HepG2 (cell line): ENCODE results near the gene FUT1. TPM values are rescaled to one million over a fixed set of nuclear protein-coding genes. Genes with fewer than 3 reads are reported as not detected.

Experiments used
- CHCHD3 ChIP-seq: sonication (generic); formaldehyde crosslinking; IDR thresholded peaks from 2 replicates; pipeline ENCODE4 v1.8.0; 2022; ENCODE audit warnings: mild to moderate bottlenecking, missing genetic modification reagents, moderate library complexity
- DPF2 ChIP-seq: sonication (generic); formaldehyde crosslinking; IDR thresholded peaks from 2 replicates; pipeline ENCODE4 v1.4.0; 2020; ENCODE audit warnings: mild to moderate bottlenecking, low read depth, missing genetic modification reagents, borderline replicate concordance
- GLI4 ChIP-seq: sonication (generic); formaldehyde crosslinking; IDR thresholded peaks from 2 replicates; pipeline ENCODE4 v1.5.1; 2020; ENCODE audit warnings: missing genetic modification reagents, mild to moderate bottlenecking, moderate library complexity, borderline replicate concordance
- MAF1 ChIP-seq: sonication (generic); formaldehyde crosslinking; IDR thresholded peaks from 2 replicates; pipeline ENCODE4 v1.5.0; 2020; ENCODE audit warnings: missing genetic modification reagents, borderline replicate concordance
- MIER2 ChIP-seq: IDR thresholded peaks from 2 replicates; pipeline ENCODE4 v1.6.1; 2016; ENCODE audit warnings: missing biosample characterization, missing genetic modification reagents
- NFE2 ChIP-seq: sonication (generic); formaldehyde crosslinking; IDR thresholded peaks from 2 replicates; pipeline ENCODE4 v1.4.0; 2020; ENCODE audit warnings: missing genetic modification reagents
- PCBP2 ChIP-seq: fragments of 200-400 bp; formaldehyde crosslinking; optimal IDR thresholded peaks from 2 replicates; pipeline ENCODE3; 2018; ENCODE audit warnings: low read length, low read depth; ENCODE audit not compliant: poor library complexity, severe bottlenecking
- TAF1 ChIP-seq: sonication (generic); formaldehyde crosslinking; IDR thresholded peaks from 2 replicates; pipeline ENCODE4 v1.4.0; 2020; ENCODE audit warnings: missing genetic modification reagents
- ZBTB26 ChIP-seq: IDR thresholded peaks from 2 replicates; pipeline ENCODE4 v1.6.1; 2016; ENCODE audit warnings: missing compliant biosample characterization, missing genetic modification reagents, borderline replicate concordance
- ZBTB38 ChIP-seq: sonication (generic); formaldehyde crosslinking; IDR thresholded peaks from 2 replicates; pipeline ENCODE4 v1.5.1; 2020; ENCODE audit warnings: mild to moderate bottlenecking, missing genetic modification reagents
- ZBTB7B ChIP-seq: sonication (generic); formaldehyde crosslinking; IDR thresholded peaks from 2 replicates; pipeline ENCODE4 v1.4.0; 2020; ENCODE audit warnings: missing genetic modification reagents
- ZFY ChIP-seq: sonication (generic); formaldehyde crosslinking; IDR thresholded peaks from 2 replicates; pipeline ENCODE4 v1.4.0; 2020; ENCODE audit warnings: missing genetic modification reagents
- ZNF607 ChIP-seq: sonication (generic); formaldehyde crosslinking; IDR thresholded peaks from 2 replicates; pipeline ENCODE4 v1.5.1; 2020; ENCODE audit warnings: missing genetic modification reagents, mild to moderate bottlenecking, borderline replicate concordance
- ZNF687 ChIP-seq: sonication (generic); formaldehyde crosslinking; IDR thresholded peaks from 2 replicates; pipeline ENCODE4 v1.5.1; 2020; ENCODE audit warnings: mild to moderate bottlenecking, missing genetic modification reagents, moderate library complexity
- ZNF7 ChIP-seq: IDR thresholded peaks from 2 replicates; pipeline ENCODE4 v1.6.1; 2016; ENCODE audit warnings: missing biosample characterization, missing genetic modification reagents
- polyA plus RNA-seq, 8 experiments: library from polyadenylated mRNA; depleted of rRNA in 3 of 8; stranded (reverse) in 7 of 8; unstranded in 1 of 8; fragments of >200 nt; fragmentation: Illumina TruSeq in 4 of 8; extraction: Trizol in 4 of 8; gene quantifications; 2 replicates each; pipeline versions ENCODE4 v1.2.1 to v1.2.3, GENCODE V29; 2011 to 2016; ENCODE audit warnings: low read depth in 4 of 8, missing spikeins in 1 of 8, mixed read lengths in 1 of 8; ENCODE audit not compliant: insufficient read depth in 1 of 8
- total RNA-seq, 5 experiments: library from RNA; depleted of rRNA; stranded (reverse); fragments of >200 nt; fragmentation: Illumina TruSeq; extraction: Trizol; gene quantifications; 2 replicates each; pipeline ENCODE4 v1.2.3, GENCODE V29; 2016; ENCODE audit warnings: low read depth in 1 of 5
- TF ChIP-seq, protein P1 (sequence below): sonication (generic); formaldehyde crosslinking; IDR thresholded peaks from 2 replicates; pipeline ENCODE4 v1.4.0; 2020; ENCODE audit warnings: low read depth, mild to moderate bottlenecking, missing genetic modification reagents
- TF ChIP-seq, protein P2 (sequence below): sonication (generic); formaldehyde crosslinking; IDR thresholded peaks from 2 replicates; pipeline ENCODE4 v1.8.1; 2023; ENCODE audit warnings: mild to moderate bottlenecking, inconsistent platforms, moderate library complexity, missing genetic modification reagents, borderline replicate concordance
- TF ChIP-seq, protein P3 (sequence below): sonication (generic); formaldehyde crosslinking; IDR thresholded peaks from 2 replicates; pipeline ENCODE4 v1.5.1; 2020; ENCODE audit warnings: missing genetic modification reagents, mild to moderate bottlenecking, borderline replicate concordance

The FUT1 gene
- total and polyA plus RNA-seq, 2 of the 13 experiments (the other 11 are each of a cell fraction or from before 2014, with no cell fraction given), result 0.07 to 1.1 TPM

DNA sequence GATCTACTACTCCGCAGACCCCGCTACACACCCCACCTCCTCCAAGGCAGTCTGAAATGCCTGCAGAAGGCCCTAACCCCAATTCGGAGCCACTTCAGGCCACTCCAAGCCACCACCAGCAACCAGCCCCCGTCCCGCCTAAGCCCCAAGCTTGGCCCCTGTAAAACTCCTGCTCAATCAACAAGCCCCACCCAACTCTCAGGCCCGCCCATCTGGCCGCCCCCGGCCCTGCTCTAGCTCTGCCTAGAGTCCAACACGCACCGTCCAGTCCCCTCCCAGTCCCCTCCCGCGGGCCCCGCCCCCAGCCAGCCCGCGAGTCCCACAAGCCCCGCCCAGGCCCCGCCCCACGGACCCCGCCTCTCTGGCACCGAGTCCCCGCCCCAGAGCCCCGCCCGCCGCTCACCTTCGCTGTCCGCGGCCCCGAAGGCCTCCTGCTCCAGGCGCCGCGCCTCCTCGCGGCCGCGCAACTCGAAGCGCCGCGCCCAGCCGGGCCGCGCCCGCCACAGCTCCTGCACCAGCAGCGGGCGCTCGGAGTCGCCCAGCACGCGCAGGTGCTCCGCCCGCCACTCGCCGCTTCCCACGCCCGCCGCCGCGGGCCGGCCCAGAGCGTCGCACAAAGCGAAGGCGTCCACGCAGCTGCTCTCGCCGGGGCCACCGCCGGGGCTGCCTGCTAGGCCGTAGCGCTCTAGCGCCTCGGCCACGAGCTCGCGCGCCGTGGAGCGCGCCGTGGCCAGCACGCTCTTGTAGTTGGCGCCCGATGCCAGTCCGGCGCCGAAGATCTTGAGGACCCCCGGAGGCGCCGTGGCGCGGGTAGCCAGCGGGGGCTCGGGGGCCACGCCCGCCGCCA lies 13.7 kb downstream of the FUT1 start (continued):
- no peak for TF ChIP-seq DPF2 (CRISPR knock-in tag)
- no peak for TF ChIP-seq ZNF7
- TF ChIP-seq ZBTB38 (CRISPR knock-in tag), result peak; percentile 77; the same call in 1 of the 2 replicates
- peak; percentile 84 for TF ChIP-seq ZNF687 (CRISPR knock-in tag)
- no peak for TF ChIP-seq GLI4 (CRISPR knock-in tag)
- TF ChIP-seq NFE2 (CRISPR knock-in tag), result no peak
- no peak for TF ChIP-seq TAF1 (CRISPR knock-in tag)
- TF ChIP-seq, protein P1, sequence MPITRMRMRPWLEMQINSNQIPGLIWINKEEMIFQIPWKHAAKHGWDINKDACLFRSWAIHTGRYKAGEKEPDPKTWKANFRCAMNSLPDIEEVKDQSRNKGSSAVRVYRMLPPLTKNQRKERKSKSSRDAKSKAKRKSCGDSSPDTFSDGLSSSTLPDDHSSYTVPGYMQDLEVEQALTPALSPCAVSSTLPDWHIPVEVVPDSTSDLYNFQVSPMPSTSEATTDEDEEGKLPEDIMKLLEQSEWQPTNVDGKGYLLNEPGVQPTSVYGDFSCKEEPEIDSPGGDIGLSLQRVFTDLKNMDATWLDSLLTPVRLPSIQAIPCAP (CRISPR knock-in tag), result peak; percentile 76; the same call in 1 of the 2 replicates
- no peak for TF ChIP-seq ZNF607 (CRISPR knock-in tag)
- TF ChIP-seq CHCHD3 (CRISPR knock-in tag), result peak; percentile 90; the same call in 1 of the 2 replicates
- TF ChIP-seq ZBTB26 (CRISPR knock-in tag), result no peak
- TF ChIP-seq MAF1, result no peak
- TF ChIP-seq PCBP2, result no peak
- TF ChIP-seq, protein P2, sequence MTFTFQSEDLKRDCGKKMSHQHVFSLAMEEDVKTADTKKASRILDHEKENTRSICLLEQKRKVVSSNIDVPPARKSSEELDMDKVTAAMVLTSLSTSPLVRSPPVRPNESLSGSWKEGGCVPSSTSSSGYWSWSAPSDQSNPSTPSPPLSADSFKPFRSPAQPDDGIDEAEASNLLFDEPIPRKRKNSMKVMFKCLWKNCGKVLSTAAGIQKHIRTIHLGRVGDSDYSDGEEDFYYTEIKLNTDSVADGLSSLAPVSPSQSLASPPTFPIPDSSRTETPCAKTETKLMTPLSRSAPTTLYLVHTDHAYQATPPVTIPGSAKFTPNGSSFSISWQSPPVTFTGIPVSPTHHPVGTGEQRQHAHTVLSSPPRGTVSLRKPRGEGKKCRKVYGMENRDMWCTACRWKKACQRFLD (CRISPR knock-in tag), result peak; percentile 75; the same call in 1 of the 2 replicates
- TF ChIP-seq ZBTB7B, result no peak
- TF ChIP-seq MIER2 (CRISPR knock-in tag), result no peak
- TF ChIP-seq ZFY (CRISPR knock-in tag), result peak; percentile 76
- TF ChIP-seq, protein P3, sequence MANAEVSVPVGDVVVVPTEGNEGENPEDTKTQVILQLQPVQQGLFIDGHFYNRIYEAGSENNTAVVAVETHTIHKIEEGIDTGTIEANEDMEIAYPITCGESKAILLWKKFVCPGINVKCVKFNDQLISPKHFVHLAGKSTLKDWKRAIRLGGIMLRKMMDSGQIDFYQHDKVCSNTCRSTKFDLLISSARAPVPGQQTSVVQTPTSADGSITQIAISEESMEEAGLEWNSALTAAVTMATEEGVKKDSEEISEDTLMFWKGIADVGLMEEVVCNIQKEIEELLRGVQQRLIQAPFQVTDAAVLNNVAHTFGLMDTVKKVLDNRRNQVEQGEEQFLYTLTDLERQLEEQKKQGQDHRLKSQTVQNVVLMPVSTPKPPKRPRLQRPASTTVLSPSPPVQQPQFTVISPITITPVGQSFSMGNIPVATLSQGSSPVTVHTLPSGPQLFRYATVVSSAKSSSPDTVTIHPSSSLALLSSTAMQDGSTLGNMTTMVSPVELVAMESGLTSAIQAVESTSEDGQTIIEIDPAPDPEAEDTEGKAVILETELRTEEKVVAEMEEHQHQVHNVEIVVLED (CRISPR knock-in tag), result no peak
